HG02852 (cell line): Measurements from ENCODE around the gene MAP2K5.

Source experiments
- ATAC-seq: cut with Tn5 transposase; IDR thresholded peaks from one replicate; pipeline ENCODE4 v1.9.1; 2021; ENCODE audit warnings: mild to moderate bottlenecking, moderate library complexity; ENCODE audit not compliant: unreplicated experiment

MAP2K5 gene

DNA sequence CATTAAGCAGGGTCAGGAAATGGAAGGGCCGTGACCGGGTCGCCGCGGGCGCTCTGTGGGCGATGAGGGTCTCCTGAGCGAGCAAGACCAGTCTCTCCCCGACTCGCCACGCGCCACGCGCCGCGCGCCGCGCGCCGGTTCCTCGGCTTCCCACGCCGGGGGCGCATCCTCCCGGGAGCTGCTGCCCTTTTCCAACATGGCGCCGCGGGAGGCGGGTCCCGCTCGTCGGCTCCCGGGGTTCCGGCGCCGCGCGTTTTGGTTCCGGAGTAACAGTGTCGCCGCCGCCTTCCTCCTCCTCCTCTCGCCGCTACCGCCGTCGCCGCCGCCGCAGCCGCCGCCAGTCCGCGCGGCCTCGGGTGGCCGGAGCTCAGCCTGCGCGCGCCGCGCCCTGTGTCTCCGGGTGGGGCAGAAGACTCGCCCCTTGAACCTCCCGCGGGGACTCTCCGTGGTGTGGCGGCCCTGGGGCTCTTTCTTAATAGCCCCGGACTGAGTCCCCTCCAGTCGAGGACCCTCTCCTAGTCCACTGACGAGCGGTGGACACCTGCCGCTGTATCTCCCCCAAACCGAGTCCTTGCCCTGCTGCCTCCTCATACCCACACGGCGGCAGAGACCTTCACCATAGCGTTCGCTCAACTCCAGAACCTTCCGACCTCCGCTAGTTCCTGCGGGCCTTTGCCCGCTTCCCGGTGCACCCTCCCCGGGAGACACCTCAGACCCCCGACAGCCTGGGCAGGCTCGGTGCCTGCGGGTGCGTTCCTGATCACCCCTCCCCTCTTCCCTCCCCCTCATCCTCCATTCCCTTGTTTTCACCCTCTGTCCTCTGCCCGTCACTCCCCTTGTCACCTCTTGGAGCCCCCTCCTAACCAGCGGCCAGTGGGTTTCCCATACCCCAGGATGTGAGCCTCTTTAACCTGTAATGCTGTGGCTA, at the start of gene MAP2K5:
TSS of gene MAP2K5 (plus strand) at position 284 of the 928 bp plus-strand sequence. CDS start at position 917, 633 bp downstream.
- ATAC-seq, result peak; percentile 47

DNA sequence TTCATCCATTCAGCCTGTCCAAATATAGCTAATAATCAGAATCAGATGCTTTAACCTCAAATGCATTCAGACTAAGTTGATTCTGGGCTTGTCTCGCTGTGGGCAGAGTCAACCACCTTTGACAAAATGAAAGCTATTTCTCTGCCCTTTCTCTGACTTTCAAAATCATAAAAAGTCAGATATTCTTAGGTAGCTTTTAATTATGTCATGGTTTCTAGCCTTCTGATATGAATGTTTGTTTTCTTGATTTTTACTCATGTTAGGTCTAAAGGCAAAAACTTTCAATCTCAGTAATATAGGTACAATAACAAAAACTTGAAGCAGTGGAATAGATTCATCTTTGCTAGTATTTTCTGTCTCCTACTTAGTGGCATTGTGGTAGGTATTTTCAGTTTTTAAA, 46.9 kb upstream of the MAP2K5 start:
- ATAC-seq, result no peak

DNA sequence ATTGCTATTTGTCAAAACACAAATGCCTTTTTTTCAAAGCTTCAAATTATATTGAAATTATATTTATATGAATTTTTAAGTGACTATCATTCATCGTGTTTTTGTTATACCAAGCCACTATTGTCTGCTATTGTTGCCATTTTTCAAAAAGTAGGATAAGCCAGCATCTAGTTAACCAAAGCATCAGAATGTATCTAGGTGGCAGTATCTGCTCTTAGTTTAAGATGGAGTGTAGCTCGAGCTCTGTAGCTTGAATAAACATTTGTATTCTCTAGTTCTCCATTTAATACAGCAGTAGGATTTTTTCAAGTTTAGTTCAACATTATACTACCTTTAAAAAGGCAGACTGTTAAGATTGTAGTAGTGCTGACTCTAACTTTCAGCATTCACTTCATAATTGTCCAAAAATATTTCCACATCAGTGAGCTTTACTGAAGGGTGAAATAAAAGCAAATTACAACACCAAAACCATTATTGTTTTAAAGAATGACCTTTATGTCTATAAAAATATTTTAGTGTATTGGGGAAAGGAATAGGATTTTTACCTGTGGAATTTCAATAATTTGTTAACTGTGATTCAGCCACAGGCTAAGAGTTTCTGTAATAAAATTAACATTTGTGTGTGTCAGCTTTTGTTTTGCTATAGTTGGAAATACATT, 41.2 kb upstream of the MAP2K5 start:
- no peak for ATAC-seq

DNA sequence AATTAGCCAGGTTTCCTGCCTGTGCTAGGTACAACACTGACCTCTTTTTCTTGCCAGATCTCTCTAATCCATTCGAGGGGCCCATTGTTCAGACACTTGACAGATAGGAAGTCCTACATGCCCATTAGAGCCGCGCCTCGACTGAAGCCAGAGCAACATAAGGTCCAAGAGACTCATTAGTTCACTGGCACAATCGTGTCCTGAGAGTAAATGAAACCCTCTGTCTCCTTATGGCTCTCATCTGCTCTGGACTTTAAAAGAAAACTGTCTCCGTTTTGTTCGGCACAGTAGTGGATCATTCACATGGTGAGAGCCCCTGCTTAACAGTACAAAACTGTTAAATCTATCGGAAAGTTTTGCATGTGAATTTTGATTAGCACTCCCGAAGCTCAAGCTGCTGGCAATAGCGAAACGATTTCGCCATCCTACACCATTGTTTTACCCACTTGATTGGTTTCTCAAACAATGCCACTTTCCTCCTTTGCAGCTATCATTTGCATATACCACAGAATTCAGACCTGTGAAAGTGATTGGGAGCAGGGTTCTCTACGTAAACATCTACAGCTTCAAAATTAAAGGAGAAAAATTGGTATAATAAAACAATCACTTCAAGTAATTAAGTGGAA, 40.6 kb upstream of the MAP2K5 start:
- ATAC-seq, result no peak

DNA sequence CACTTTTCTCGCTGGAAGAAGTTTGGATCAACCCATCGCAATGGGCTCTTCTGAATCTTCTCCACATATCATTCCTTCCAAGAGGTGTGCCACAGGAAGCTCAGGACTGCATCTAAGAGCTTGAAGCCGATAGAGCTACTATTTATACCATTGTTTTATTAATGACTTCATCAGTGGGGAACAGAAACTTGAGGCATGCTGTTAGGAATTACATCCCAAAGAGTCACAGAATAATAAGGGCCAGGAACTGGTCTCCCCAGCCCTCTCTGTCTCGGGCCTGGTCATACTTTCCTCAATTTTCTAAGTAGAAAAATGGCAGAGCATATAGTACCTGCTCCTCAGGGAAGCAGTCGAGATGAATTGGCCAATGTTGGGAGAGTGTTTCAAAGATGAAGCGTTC, 38.4 kb upstream of the MAP2K5 start:
- no peak for ATAC-seq

DNA sequence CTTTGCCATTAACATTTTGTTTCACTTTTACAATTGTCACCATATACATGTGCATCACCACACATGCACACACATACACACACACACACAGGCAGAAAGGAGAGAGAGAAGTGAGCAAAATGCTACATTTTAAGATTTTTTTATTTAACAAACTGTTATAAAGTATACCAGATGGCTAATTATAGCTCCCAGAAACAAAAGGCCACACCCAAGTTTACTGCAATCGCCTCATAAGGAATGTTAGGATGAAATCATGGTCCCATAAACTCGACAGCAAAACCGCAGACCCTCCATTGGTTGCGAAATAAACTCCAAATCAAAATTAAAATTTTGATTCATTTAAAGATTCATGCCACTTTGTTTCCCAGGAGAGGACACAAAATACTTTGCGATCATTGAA, 37.7 kb upstream of the MAP2K5 start:
- no peak for ATAC-seq

DNA sequence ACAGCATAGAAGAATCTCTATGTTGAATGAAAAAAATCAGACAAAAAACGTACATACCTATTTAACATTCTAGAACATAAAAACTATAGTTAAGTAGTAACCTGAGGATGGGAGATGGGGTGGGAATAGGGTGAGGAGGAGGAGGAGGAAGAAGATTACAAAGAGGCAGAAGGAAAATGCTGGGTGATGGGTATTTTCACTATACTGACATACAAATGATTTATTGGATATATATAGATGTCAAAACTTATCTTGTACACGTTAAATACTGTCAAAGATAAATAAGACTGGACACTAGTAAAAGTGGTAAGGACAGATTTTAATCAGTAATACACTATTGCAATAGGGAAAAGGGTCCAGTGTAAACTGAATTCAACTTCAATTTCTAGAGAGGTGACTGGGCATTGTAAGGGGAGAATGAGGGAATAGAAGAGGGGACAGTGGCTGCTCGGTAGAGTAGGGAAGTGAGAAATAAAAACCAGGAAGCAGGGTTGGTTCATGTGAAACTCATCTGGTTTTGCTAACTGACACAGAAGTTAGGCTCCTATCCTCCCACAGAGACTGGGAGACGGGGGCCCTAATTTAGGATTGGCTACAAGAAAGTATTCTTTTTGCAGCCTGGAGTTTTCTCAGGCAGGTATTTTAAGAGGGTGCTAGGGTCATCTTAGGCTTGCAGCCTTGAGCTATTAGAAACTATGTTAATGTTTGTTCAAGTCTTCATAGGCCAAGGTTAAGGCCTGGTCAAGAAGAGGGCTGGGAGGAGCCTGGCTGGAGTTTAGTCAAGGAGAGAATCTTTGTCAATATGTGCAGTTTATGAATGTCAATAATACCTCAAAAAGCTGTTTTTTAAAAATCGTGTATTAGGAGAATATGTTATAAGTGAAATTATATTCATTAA, 36.6 kb upstream of the MAP2K5 start:
- ATAC-seq, result no peak

DNA sequence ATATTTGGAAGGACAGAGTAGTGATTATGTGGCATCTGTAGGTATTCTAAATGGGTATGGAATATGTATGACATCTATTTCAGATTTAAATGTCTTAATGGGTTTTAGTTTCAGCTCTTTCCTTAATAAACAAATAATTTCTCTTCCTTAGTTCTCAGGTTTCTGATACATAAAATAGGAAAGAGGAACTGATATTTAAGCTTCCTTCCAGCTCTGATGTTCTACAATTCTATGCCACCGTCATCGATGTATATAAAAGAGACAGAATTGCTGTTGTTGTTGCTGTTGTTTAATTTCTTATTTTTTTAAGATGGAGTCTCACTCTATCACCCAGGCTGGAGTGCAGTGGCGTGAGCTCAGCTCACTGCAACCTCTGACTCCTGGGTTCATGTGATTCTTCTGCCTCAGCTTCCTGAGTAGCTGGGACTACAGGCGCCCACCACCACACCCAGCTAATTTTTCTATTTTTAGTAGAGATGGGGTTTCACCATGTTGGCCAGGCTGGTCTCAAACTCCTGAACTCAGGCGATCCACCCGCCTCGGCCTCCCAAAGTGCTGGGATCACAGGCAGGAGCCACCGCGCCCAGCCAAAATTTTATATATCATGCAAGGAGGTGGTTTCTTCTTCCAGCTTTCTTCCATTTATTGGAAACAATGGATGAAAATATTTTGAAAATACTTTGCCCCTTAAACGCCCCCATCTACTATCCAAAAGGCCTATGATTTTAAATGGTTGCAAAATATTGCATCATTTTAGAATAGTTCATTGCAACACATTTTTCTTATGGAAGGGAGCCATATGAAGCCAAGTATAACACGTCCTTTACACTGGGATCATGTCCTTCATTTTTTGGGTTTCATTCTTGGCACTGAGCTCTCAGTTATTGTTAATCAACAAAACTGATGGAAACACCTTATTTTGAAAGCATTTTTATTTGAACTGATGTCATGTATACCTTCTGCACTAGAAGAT, 35.4 kb upstream of the MAP2K5 start:
- ATAC-seq, result no peak

DNA sequence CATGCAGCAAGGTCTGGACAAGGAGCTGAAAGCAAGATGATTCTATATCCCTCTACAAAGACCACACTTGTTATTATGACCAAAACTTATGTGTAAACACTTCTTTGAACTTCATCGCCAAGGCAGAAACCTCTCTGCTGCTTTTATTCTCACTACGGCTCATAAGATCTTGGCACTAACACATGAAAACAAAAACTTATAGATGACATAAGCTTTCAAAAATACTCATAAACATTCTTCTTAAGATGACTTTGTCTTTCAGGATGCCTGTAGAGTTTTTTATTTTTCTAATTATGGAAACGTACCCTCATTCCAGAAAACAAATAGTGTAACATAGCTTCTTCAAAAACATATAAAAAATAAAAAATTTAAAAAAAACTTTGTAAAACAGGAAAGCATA, 34.1 kb upstream of the MAP2K5 start:
- no peak for ATAC-seq

DNA sequence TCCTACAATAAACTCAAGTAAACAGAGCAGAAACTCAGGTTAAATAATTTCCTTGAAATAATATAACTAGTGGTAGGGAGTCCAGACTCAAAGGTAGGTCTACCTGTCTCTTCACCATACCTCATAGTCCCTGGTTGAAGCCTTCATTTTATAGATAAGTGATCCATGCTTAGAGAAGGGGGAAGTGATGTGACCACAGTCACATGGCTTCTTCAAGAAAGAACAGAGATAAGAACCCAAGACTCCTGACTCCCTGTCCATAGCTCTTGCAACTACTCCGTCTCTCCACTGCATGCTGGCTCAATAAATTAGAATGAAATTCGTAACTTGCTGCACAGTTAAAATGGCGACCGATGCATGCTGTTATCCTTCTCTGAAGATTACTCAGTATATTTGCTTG, 32.6 kb upstream of the MAP2K5 start:
- no peak for ATAC-seq

DNA sequence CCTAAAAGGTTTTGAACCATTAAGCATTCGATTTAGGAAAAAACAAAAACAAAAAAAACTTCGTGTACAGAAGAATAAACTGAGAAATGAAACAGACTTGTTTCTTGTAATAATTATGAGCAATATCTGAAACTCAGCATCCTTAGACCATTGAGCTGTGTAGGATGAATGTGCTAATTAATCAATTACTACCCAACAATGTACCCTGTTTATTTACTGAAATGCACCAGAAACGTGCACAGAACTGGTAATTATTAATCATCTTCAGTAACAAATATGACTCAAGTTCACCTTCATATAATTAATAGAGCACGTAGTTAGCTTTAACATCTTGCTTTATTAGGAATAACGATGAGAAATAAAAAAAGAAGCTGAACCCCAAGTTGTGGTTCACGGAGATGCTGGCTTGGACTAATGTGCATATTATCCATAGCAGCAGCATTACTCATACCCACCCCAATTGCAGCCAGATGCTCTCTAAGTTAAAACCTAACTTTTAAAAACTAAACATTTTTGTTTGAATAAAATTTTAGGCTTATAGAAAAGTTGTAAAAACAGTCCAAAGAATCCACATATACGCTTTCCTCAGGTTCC, 31.8 kb upstream of the MAP2K5 start:
- no peak for ATAC-seq

DNA sequence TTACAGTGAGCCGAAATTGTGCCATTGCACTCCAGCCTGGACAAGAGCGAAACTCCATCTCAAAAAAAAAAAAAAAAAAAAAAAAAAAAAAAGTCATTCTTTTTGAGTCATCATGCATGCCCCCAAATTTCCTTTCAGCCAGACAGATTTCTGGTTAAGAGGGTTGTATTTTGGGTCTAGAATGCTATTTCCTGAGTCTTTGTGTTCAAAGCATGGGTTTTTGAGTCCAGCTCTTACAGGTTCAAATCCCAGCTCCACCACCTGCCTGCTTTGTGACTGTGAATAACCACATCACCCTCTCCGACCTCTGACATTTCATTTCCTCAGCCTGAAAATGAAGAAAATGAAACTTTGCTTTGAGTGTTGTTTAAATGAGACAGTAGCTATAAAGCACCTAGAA, 30.9 kb upstream of the MAP2K5 start:
- no peak for ATAC-seq

DNA sequence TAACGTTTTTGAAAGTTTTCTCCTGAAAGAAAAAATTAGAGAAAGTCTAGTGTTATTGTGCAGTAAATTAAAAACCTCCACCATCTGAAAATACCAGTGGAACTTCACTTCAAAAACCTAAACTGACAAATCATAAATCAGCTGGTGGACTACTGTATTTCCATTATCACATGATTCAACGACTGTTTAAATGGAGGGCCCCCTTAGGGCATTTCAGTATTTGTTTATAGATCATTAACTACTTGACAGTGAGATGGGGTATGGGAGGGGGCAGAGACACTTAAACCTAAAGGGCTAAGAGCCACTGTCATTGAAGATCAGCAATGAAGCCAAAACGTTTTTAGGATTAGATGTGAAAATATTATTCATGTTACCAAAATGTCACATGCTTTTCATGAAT, 30.4 kb upstream of the MAP2K5 start:
- no peak for ATAC-seq

DNA sequence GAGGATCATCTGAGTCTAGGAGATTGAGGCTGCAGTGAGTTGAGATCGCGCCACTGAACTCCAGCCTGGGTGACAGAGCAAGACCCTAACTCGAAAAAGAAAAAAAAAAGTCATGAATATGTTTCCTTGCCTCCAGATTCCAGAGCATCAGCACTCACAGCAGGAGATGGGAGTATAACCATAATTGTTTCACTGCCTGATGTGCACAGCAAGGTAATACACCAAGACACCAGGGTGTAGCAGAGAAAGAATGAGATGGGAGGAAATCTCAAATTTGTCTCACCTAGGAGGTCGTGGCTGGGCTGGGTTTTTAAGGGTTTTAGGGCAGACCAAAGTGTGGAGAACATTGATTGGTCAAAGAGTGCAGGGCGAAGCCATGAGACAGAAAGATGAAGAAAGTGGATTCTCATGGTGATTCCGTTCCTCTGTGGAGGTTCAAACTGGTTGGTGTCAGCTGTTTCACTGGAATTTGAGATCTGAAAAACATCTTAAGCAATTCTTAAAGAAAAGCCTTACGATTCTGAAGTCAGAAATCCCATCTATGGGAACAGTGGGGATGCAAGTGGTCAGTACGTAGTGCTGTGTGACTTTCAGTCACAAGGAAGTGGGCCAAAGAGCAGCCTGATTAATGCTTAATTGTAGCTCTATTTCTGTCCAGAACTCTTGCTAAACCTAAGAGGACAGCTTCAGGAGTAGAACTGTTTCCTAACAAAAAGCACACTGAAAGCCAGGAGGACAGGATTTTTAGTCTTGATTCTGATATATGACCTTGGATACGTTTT, 29.4 kb upstream of the MAP2K5 start:
- ATAC-seq, result no peak

DNA sequence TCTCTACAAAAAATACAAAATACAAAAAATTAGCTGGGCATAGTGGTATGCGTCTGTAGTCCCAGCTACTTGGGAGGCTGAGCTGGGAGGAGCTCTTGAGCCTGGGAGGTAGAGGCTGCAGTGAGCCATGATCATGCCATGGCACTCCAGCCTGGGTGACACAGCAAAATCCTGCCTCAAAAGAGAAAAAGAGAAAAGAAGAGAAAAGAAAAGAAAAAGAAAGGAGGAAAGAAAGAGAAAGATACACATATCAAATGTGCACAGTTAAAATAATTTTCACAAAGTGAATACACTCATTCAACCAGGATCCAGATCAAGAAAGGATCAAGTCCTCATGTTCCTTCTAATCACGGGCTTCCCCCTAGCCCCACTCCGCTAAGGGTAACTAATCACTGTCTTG, 27.4 kb upstream of the MAP2K5 start:
- no peak for ATAC-seq

DNA sequence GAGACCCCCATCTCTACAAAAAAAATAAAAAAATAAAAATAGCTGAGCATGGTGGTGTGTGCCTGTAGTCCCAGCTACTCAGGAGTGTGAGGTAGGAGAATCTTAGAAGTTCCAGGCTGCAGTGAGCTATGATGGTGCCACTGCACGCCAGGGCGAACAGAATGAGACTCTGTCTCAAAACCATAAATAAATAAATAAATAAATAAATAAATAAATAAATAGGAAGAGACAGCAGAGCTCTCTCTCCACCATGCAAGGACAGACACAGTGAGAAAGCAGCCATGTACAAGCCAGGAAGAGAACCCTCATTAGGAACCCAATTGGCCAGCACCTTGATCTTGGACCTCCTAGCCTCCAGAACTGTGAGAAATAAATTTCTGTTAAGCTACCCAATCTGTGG, 26.9 kb upstream of the MAP2K5 start:
- ATAC-seq, result no peak

DNA sequence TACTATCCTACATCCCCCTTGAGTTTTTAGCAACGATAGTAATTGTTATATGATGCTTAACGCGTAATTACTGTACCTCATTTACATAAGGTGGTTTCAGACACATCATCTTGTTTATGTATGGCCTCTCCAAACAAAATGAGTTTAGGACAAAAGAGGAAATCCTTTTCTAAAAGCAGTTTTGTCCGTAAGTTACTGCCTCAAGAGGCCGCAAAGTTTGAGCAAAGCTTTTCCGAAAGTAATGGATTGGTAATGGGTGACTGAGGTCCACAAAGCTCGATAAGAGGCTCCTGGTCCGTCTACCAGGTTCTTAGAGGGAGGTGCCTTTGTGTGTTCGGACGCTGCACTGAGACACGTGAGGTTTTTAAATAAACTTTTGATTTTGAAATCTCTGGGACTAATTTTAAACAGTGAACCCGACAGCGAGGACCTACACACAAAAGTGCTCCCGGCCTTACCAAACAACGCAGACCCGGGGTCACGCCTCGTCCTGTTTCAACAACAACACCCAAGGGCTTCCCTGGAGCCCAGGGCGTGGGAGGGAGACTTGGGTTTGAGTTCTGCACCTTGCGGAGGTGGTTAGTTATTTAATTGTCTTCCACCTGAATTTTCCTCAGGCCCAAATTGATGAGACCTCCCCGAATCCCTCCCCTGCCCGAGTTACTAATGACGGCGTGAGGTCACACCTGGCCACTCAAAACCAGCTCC, 22.0 kb upstream of the MAP2K5 start:
- ATAC-seq, result no peak
